A549 (cell line): ENCODE measurements around the gene LRRC4C. TPM values are rescaled to one million over a fixed set of nuclear protein-coding genes. Genes with fewer than 3 reads are reported as not detected.

Experiments used
- ATAC-seq, 2 experiments: fragments of 200-7000 bp in 1 of 2; fragments of >200 bp in 1 of 2; cut with Nextera tagmentation in 1 of 2; cut with Tn5 transposase in 1 of 2; 3 replicates each; pipeline versions ENCODE4 v1.8.0 to v1.9.1; 2018 to 2020; ENCODE audit warnings: mild to moderate bottlenecking in 1 of 2, moderate library complexity in 1 of 2
- CTCF ChIA-PET: fragments of 300-600 bp; sonication (Branson Sonifier 250); formaldehyde crosslinking; extraction: SDS; loops from one replicate; lab custom pipeline; 2021; ENCODE audit warnings: antibody characterized with exemption, inconsistent platforms; lab: Yijun Ruan, JAX
- POLR2A ChIA-PET: fragments of 350-600 bp; formaldehyde crosslinking; extraction: SDS; loops from one replicate; lab custom pipeline; 2021; ENCODE audit warnings: antibody characterized with exemption, inconsistent platforms; lab: Yijun Ruan, JAX
- DNase-seq, 2 experiments: peaks; one replicate each; pipeline versions ENCODE4 v3.0.0 to v3.0.0-alpha.2; 2011 to 2016; ENCODE audit warnings: low read depth in 1 of 2, low spot score in 1 of 2
- FAIRE-seq: peaks from 2 replicates; lab custom pipeline; 2011; peaks lifted over from hg19 to GRCh38; lab: Jason Lieb, UNC
- H3K27ac ChIP-seq, 2 experiments: fragments of >200 bp; sonication (Bioruptor Twin); formaldehyde crosslinking; 3 replicates each; pipeline ENCODE4 v1.5.1; 2016 to 2017
- H3K4me1 ChIP-seq: fragments of >200 bp; sonication (Bioruptor Twin); formaldehyde crosslinking; 3 replicates; pipeline ENCODE4 v1.6.1; 2016
- H3K4me2 ChIP-seq: fragments of >200 bp; sonication (Bioruptor Twin); formaldehyde crosslinking; 3 replicates; pipeline ENCODE4 v1.6.1; 2016
- H3K4me3 ChIP-seq: fragments of >200 bp; sonication (Bioruptor Twin); formaldehyde crosslinking; 3 replicates; pipeline ENCODE4 v1.5.1; 2016
- H3K9me3 ChIP-seq: fragments of >200 bp; sonication (Bioruptor Twin); formaldehyde crosslinking; 3 replicates; pipeline ENCODE4 v1.6.1; 2016
- BCL3 ChIP-seq: fragments of >200 bp; sonication (Bioruptor Twin); formaldehyde crosslinking; IDR thresholded peaks from 3 replicates; pipeline ENCODE4 v1.6.1; 2016
- BHLHE40 ChIP-seq: IDR thresholded peaks from 2 replicates; pipeline ENCODE4 v1.6.1; 2012; ENCODE audit warnings: low read depth, low read length, inconsistent platforms
- CHD4 ChIP-seq: fragments of 200-600 bp; sonication (generic); IDR thresholded peaks from 2 replicates; pipeline ENCODE4 v1.6.1; 2016; ENCODE audit warnings: antibody characterized with exemption, mild to moderate bottlenecking, borderline replicate concordance
- CTCF ChIP-seq: fragments of >200 bp; sonication (Bioruptor Twin); formaldehyde crosslinking; IDR thresholded peaks from 3 replicates; pipeline ENCODE4 v1.5.1; 2016
- E2F6 ChIP-seq: IDR thresholded peaks from 2 replicates; pipeline ENCODE4 v1.6.1; 2012; ENCODE audit warnings: low read depth, borderline replicate concordance
- EHMT2 ChIP-seq: fragments of 200-600 bp; sonication (generic); IDR thresholded peaks from 2 replicates; pipeline ENCODE4 v1.6.1; 2016; ENCODE audit warnings: antibody characterized with exemption, low read depth, mild to moderate bottlenecking, moderate library complexity
- ELK1 ChIP-seq: fragments of 150-350 bp; IDR thresholded peaks from 2 replicates; pipeline ENCODE4 v1.6.1; 2014; ENCODE audit warnings: low read depth, mild to moderate bottlenecking, low read length
- ESRRA ChIP-seq: fragments of 150-350 bp; IDR thresholded peaks from 2 replicates; pipeline ENCODE4 v1.6.1; 2014; ENCODE audit warnings: mild to moderate bottlenecking, low read length, borderline replicate concordance
- HDAC2 ChIP-seq: fragments of 200-600 bp; sonication (generic); IDR thresholded peaks from 2 replicates; pipeline ENCODE4 v1.6.1; 2016
- HEYL ChIP-seq: fragments of 250-450 bp; sonication (Bioruptor Pico); IDR thresholded peaks from 2 replicates; pipeline ENCODE4 v1.8.0; 2021; ENCODE audit warnings: mild to moderate bottlenecking, moderate library complexity
- HOXB5 ChIP-seq: fragments of 250-450 bp; sonication (Bioruptor Pico); IDR thresholded peaks from 2 replicates; pipeline ENCODE4 v1.5.0; 2020; ENCODE audit warnings: mild to moderate bottlenecking, moderate library complexity
- JUNB ChIP-seq: fragments of >200 bp; sonication (Bioruptor Twin); formaldehyde crosslinking; IDR thresholded peaks from 2 replicates; pipeline ENCODE4 v1.6.1; 2016
- KDM1A ChIP-seq: fragments of 200-600 bp; sonication (generic); IDR thresholded peaks from 2 replicates; pipeline ENCODE4 v1.6.1; 2016; ENCODE audit warnings: low read depth, mild to moderate bottlenecking
- KDM5A ChIP-seq: fragments of 200-600 bp; sonication (generic); IDR thresholded peaks from 2 replicates; pipeline ENCODE4 v1.6.1; 2016; ENCODE audit warnings: antibody characterized with exemption, mild to moderate bottlenecking
- MAFK ChIP-seq: fragments of 450-650 bp; IDR thresholded peaks from 2 replicates; pipeline ENCODE4 v1.6.1; 2014; ENCODE audit not compliant: partially characterized antibody
- MYC ChIP-seq: IDR thresholded peaks from 2 replicates; pipeline ENCODE4 v1.6.1; 2012; ENCODE audit warnings: mild to moderate bottlenecking, inconsistent platforms, low read length, improper control_type of control experiment, borderline replicate concordance
- PHF8 ChIP-seq: fragments of 200-600 bp; sonication (generic); IDR thresholded peaks from 2 replicates; pipeline ENCODE4 v1.6.1; 2016; ENCODE audit warnings: low read depth, mild to moderate bottlenecking, antibody characterized with exemption, moderate library complexity, borderline replicate concordance
- POLR2A ChIP-seq: IDR thresholded peaks from 2 replicates; pipeline ENCODE4 v1.6.1; 2012; ENCODE audit warnings: mild to moderate bottlenecking, low read length
- RAD21 ChIP-seq, 2 experiments: fragments of >200 bp in 1 of 2; sonication (Bioruptor Twin) in 1 of 2; formaldehyde crosslinking in 1 of 2; IDR thresholded peaks in 1 of 2; conservative IDR thresholded peaks in 1 of 2; 2 replicates in 1 of 2; 3 replicates in 1 of 2; pipeline ENCODE4 v1.6.1; 2012 to 2018; ENCODE audit warnings: inconsistent platforms in 1 of 2
- RARB ChIP-seq: fragments of 250-450 bp; sonication (Bioruptor Pico); IDR thresholded peaks from 2 replicates; pipeline ENCODE4 v1.8.0; 2021; ENCODE audit warnings: mild to moderate bottlenecking, moderate library complexity
- REST ChIP-seq: fragments of 200-600 bp; sonication (generic); IDR thresholded peaks from 2 replicates; pipeline ENCODE4 v1.6.1; 2016; ENCODE audit warnings: antibody characterized with exemption, mild to moderate bottlenecking, moderate library complexity
- TFCP2L1 ChIP-seq: fragments of 250-450 bp; sonication (Bioruptor Pico); IDR thresholded peaks from 2 replicates; pipeline ENCODE4 v1.5.0; 2021; ENCODE audit warnings: mild to moderate bottlenecking
- USF2 ChIP-seq: fragments of 450-650 bp; IDR thresholded peaks from 2 replicates; pipeline ENCODE4 v1.6.1; 2014; ENCODE audit warnings: antibody characterized with exemption
- WGBS: methylation state at CpG from one replicate; pipeline ENCODE4 v1.1.6; 2017; ENCODE audit errors: missing lambda C conversion rate; 5-methylcytosine and 5-hydroxymethylcytosine counted together
- polyA plus RNA-seq, 4 experiments: library from polyadenylated mRNA; depleted of rRNA in 3 of 4; stranded (reverse); fragments of >200 nt; fragmentation: RNase III in 1 of 4; extraction: RNeasy Plus Mini Kit Qiagen cat#74134 plus additional on column Dnase treatment in 1 of 4; gene quantifications; 2 replicates in 3 of 4; 3 replicates in 1 of 4; pipeline ENCODE4 v1.2.3, GENCODE V29; 2011 to 2017

LRRC4C gene
- polyA plus RNA-seq, 2 of the 4 experiments (the other 2 are of a cell fraction) = not detected

- TF ChIP-seq CHD4 (no peak), RAD21 (conservative IDR thresholded peaks at IDR 0.05 in 1 of 2, IDR thresholded peaks at IDR 0.05 in 1 of 2) (no peak), MYC (no peak), CTCF (no peak)
- no peak overlapping the region for H3K27ac ChIP-seq
- CTCF ChIA-PET = no interaction called here
- WGBS = 18% methylated on average over 5 of the region's 5 CpGs
- no peaks in the 10 kb centered on the region for H3K4me1 ChIP-seq
- DNase-seq (no peak), FAIRE-seq (no peak), ATAC-seq (no peak)
- H3K4me3 ChIP-seq = no peak overlapping the region
- no peaks in the 10 kb centered on the region for H3K9me3 ChIP-seq
- POLR2A ChIA-PET = no interaction called here
- no peak overlapping the region for H3K4me2 ChIP-seq
These were observed 314.0 kb downstream of the LRRC4C start for GRCh38 chr11:41145420-41145819.

GRCh38 chr11:41134971-41135370 is 324.5 kb downstream of the LRRC4C start:
- DNase-seq = no peak
- WGBS = 0% methylated on average over 1 of the region's 1 CpG
- H3K4me1 ChIP-seq = no peaks in the 10 kb centered on the region
- no peak for TF ChIP-seq KDM5A
- no peak overlapping the region for H3K4me2 ChIP-seq
- FAIRE-seq = no peak
- no peak overlapping the region for H3K4me3 ChIP-seq
- H3K9me3 ChIP-seq = no peaks in the 10 kb centered on the region
- H3K27ac ChIP-seq = no peak overlapping the region
- CTCF ChIA-PET = no interaction called here
- no peak for ATAC-seq
- POLR2A ChIA-PET = no interaction called here

GRCh38 chr11:41133023-41133422 is 326.4 kb downstream of the LRRC4C start:
- no peak overlapping the region for H3K4me3 ChIP-seq
- CTCF ChIA-PET = no interaction called here
- H3K27ac ChIP-seq = no peak overlapping the region
- POLR2A ChIA-PET = no interaction called here
- H3K9me3 ChIP-seq = no peaks in the 10 kb centered on the region
- H3K4me1 ChIP-seq = no peaks in the 10 kb centered on the region
- 6% methylated on average over 2 of the region's 2 CpGs for WGBS
- DNase-seq (no peak), FAIRE-seq (no peak), ATAC-seq (no peak)
- no peak overlapping the region for H3K4me2 ChIP-seq
- TF ChIP-seq HOXB5 (CRISPR knock-in tag) (no peak), MAFK (no peak), KDM5A (no peak), HEYL (no peak), POLR2A (no peak), RARB (CRISPR knock-in tag) (no peak), CHD4 (no peak), BHLHE40 (no peak), ESRRA (no peak), ELK1 (no peak), EHMT2 (no peak), KDM1A (no peak), BCL3 (no peak)

- FAIRE-seq = no peak
- H3K4me3 ChIP-seq = no peak overlapping the region
- no peak for DNase-seq
- ChIA-PET POLR2A (no interaction called here), CTCF (interaction anchor here (0.6 kb wide), 1 partner anchor 134 kb away, joined by 3 read pairs; no protein-coding TSS in a partner anchor)
- no peak overlapping the region for H3K27ac ChIP-seq
- no peak for ATAC-seq
- H3K4me1 ChIP-seq = no peaks in the 10 kb centered on the region
- H3K9me3 ChIP-seq = no peaks in the 10 kb centered on the region
- H3K4me2 ChIP-seq = no peak overlapping the region
- TF ChIP-seq JUNB = no peak
- no peak for TF ChIP-seq HDAC2
- no peak for TF ChIP-seq REST
- TF ChIP-seq TFCP2L1 (CRISPR knock-in tag) = no peak
- no peak for TF ChIP-seq PHF8
- no peak for TF ChIP-seq ESRRA
- TF ChIP-seq E2F6 = no peak
- TF ChIP-seq USF2 = no peak
These were observed 337.9 kb downstream of the LRRC4C start for GRCh38 chr11:41121600-41121999.
